ENCODE results near the gene SUPT3H.

SUPT3H gene

GRCh38 chr6:44804546-44805159, 573.1 kb downstream of the SUPT3H start:
- TF ChIP-seq USF1 (IDR thresholded peaks at IDR 0.05) (no peak), FOXM1 (IDR thresholded peaks at IDR 0.05; ENCODE audit: borderline replicate concordance, low read depth) (no peak), RAD21 (IDR thresholded peaks at IDR 0.05; ENCODE audit: low read depth) (no peak), ZBTB7A (IDR thresholded peaks at IDR 0.05; ENCODE audit: low read depth) (no peak), TAF1 (IDR thresholded peaks at IDR 0.05; ENCODE audit: low read depth) (no peak), CEBPB (IDR thresholded peaks at IDR 0.05) (no peak), CREB1 (IDR thresholded peaks at IDR 0.05; ENCODE audit: low read depth) (no peak), NFIC (IDR thresholded peaks at IDR 0.05) (no peak), EP300 (IDR thresholded peaks at IDR 0.05; ENCODE audit: borderline replicate concordance) (no peak), MAX (IDR thresholded peaks at IDR 0.05) (no peak), EGR1 (IDR thresholded peaks at IDR 0.05) (no peak)

GRCh38 chr6:44804016-44804415, 573.7 kb downstream of the SUPT3H start:
- no peak for TF ChIP-seq CEBPB (IDR thresholded peaks at IDR 0.05)
- TF ChIP-seq TCF12 (IDR thresholded peaks at IDR 0.05; ENCODE audit: low read depth) = no peak
- no peak for TF ChIP-seq FOXM1 (IDR thresholded peaks at IDR 0.05; ENCODE audit: borderline replicate concordance, low read depth)
- TF ChIP-seq TAF1 (IDR thresholded peaks at IDR 0.05; ENCODE audit: low read depth) = no peak
- TF ChIP-seq YY1 (IDR thresholded peaks at IDR 0.05; ENCODE audit: low read depth) = no peak
- TF ChIP-seq NFIC (IDR thresholded peaks at IDR 0.05) = no peak
- TF ChIP-seq EGR1 (IDR thresholded peaks at IDR 0.05) = no peak

- TF ChIP-seq MAX (IDR thresholded peaks at IDR 0.05) (no peak), TCF12 (IDR thresholded peaks at IDR 0.05; ENCODE audit: low read depth) (no peak), ZBTB7A (IDR thresholded peaks at IDR 0.05; ENCODE audit: low read depth) (no peak), USF1 (IDR thresholded peaks at IDR 0.05) (no peak)
Measured at GRCh38 chr6:44800784-44801592, 576.7 kb downstream of the SUPT3H start.

GRCh38 chr6:44800171-44800783, 577.5 kb downstream of the SUPT3H start:
- TF ChIP-seq MAX (IDR thresholded peaks at IDR 0.05) = no peak
- peak; percentile 41; the same call in 1 of the 2 replicates for TF ChIP-seq NFIC (IDR thresholded peaks at IDR 0.05)
- TF ChIP-seq RAD21 (IDR thresholded peaks at IDR 0.05; ENCODE audit: low read depth) = no peak
- TF ChIP-seq EGR1 (IDR thresholded peaks at IDR 0.05) = no peak
- no peak for TF ChIP-seq TCF12 (IDR thresholded peaks at IDR 0.05; ENCODE audit: low read depth)
- 0 out of 2 replicates have a peak, but pooled peaks have one; percentile 10 for TF ChIP-seq TEAD4 (IDR thresholded peaks at IDR 0.05)

GRCh38 chr6:44797746-44798145, 580.0 kb downstream of the SUPT3H start:
- TF ChIP-seq FOXM1 (IDR thresholded peaks at IDR 0.05; ENCODE audit: borderline replicate concordance, low read depth) = no peak
- TF ChIP-seq CREB1 (IDR thresholded peaks at IDR 0.05; ENCODE audit: low read depth) = no peak
- no peak for TF ChIP-seq ZBTB7A (IDR thresholded peaks at IDR 0.05; ENCODE audit: low read depth)
- no peak for TF ChIP-seq REST (IDR thresholded peaks at IDR 0.05; ENCODE audit: low read depth)
- no peak for TF ChIP-seq CEBPB (IDR thresholded peaks at IDR 0.05)
- no peak for TF ChIP-seq TEAD4 (IDR thresholded peaks at IDR 0.05)
- TF ChIP-seq EGR1 (IDR thresholded peaks at IDR 0.05) = no peak
- no peak for TF ChIP-seq EP300 (IDR thresholded peaks at IDR 0.05; ENCODE audit: borderline replicate concordance)
- no peak for TF ChIP-seq TAF1 (IDR thresholded peaks at IDR 0.05; ENCODE audit: low read depth)
- no peak for TF ChIP-seq YY1 (IDR thresholded peaks at IDR 0.05; ENCODE audit: low read depth)
- TF ChIP-seq USF1 (IDR thresholded peaks at IDR 0.05) = no peak
- no peak for TF ChIP-seq MAX (IDR thresholded peaks at IDR 0.05)
- TF ChIP-seq RAD21 (IDR thresholded peaks at IDR 0.05; ENCODE audit: low read depth) = no peak
- no peak for TF ChIP-seq TCF12 (IDR thresholded peaks at IDR 0.05; ENCODE audit: low read depth)

- TF ChIP-seq CEBPB (IDR thresholded peaks at IDR 0.05) = no peak
- no peak for TF ChIP-seq TEAD4 (IDR thresholded peaks at IDR 0.05)
- TF ChIP-seq RAD21 (IDR thresholded peaks at IDR 0.05; ENCODE audit: low read depth) = no peak
- no peak for TF ChIP-seq EGR1 (IDR thresholded peaks at IDR 0.05)
Measured at GRCh38 chr6:44795326-44795725, 582.4 kb downstream of the SUPT3H start.
